GM23338 (cell line): ENCODE data around the gene TRIM25. TPM values are rescaled to one million over a fixed set of nuclear protein-coding genes. Genes with fewer than 3 reads are reported as not detected.

Experiments used
- ATAC-seq: fragments of 200-7000 bp; cut with Tn5 transposase; 3 replicates; pipeline ENCODE4 v1.9.1; 2020
- DNase-seq: peaks from one replicate; pipeline ENCODE4 v3.0.0-alpha.2; 2015; ENCODE audit warnings: low spot score
- H2AFZ ChIP-seq: fragments of 200-600 bp; sonication (generic); 2 replicates; pipeline ENCODE4 v1.8.0; 2016; ENCODE audit warnings: antibody characterized with exemption, mild to moderate bottlenecking, moderate library complexity
- H3F3A ChIP-seq: fragments of 200-600 bp; sonication (generic); replicated peaks from 2 replicates; pipeline ENCODE4 v1.8.0; 2017; ENCODE audit warnings: antibody characterized with exemption, mixed run types, low read depth
- H3K27ac ChIP-seq: fragments of 200-600 bp; sonication (generic); 2 replicates; pipeline ENCODE4 v1.6.1; 2016; ENCODE audit warnings: low read depth
- H3K27me3 ChIP-seq: fragments of 200-600 bp; sonication (generic); 2 replicates; pipeline ENCODE4 v1.8.0; 2016; ENCODE audit warnings: mild to moderate bottlenecking, mixed run types, moderate library complexity; ENCODE audit not compliant: insufficient read depth
- H3K36me3 ChIP-seq: fragments of 200-600 bp; sonication (generic); 2 replicates; pipeline ENCODE4 v1.8.0; 2016; ENCODE audit warnings: mild to moderate bottlenecking; ENCODE audit not compliant: insufficient read depth
- H3K4me1 ChIP-seq: fragments of 200-600 bp; sonication (generic); 2 replicates; pipeline ENCODE4 v1.8.0; 2016; ENCODE audit warnings: mild to moderate bottlenecking, moderate library complexity; ENCODE audit not compliant: insufficient read depth
- H3K4me2 ChIP-seq: fragments of 200-600 bp; sonication (generic); 2 replicates; pipeline ENCODE4 v1.7.1; 2017; ENCODE audit warnings: mixed run types
- H3K4me3 ChIP-seq: fragments of 200-600 bp; sonication (generic); 2 replicates; pipeline ENCODE4 v1.6.1; 2016; ENCODE audit warnings: mixed run types
- H3K79me2 ChIP-seq: fragments of 200-600 bp; sonication (generic); replicated peaks from 2 replicates; pipeline ENCODE4 v1.8.0; 2017; ENCODE audit warnings: mild to moderate bottlenecking; ENCODE audit not compliant: insufficient read depth
- H3K9me2 ChIP-seq: fragments of 200-600 bp; sonication (generic); 2 replicates; pipeline ENCODE4 v1.8.0; 2017; ENCODE audit not compliant: insufficient read depth
- H4K20me1 ChIP-seq: fragments of 200-600 bp; sonication (generic); replicated peaks from 2 replicates; pipeline ENCODE4 v1.8.0; 2017; ENCODE audit warnings: mild to moderate bottlenecking; ENCODE audit not compliant: insufficient read depth
- H3K27ac Mint-ChIP-seq: 2 replicates; pipeline ENCODE4 v1.8.0; 2020; ENCODE audit warnings: inconsistent platforms, mild to moderate bottlenecking, moderate library complexity, mixed read lengths
- H3K27me3 Mint-ChIP-seq: 3 replicates; pipeline ENCODE4 v1.8.0; 2022; ENCODE audit warnings: low read depth, mild to moderate bottlenecking, moderate library complexity, mixed read lengths, inconsistent platforms; ENCODE audit not compliant: insufficient read depth, poor library complexity
- H3K36me3 Mint-ChIP-seq: 3 replicates; pipeline ENCODE4 v1.8.0; 2021; ENCODE audit warnings: low read depth, mild to moderate bottlenecking, inconsistent platforms, moderate library complexity, mixed read lengths
- H3K4me1 Mint-ChIP-seq: 3 replicates; pipeline ENCODE4 v1.8.0; 2020; ENCODE audit warnings: mild to moderate bottlenecking, inconsistent platforms, mixed read lengths
- H3K4me3 Mint-ChIP-seq: 3 replicates; pipeline ENCODE4 v1.8.0; 2021; ENCODE audit warnings: moderate library complexity, mild to moderate bottlenecking, inconsistent platforms, mixed read lengths
- H3K9me3 Mint-ChIP-seq: 3 replicates; pipeline ENCODE4 v1.8.0; 2020; ENCODE audit warnings: moderate library complexity, mild to moderate bottlenecking, inconsistent platforms, mixed read lengths
- CREB1 ChIP-seq: fragments of 250-450 bp; sonication (Bioruptor Pico); IDR thresholded peaks from 2 replicates; pipeline ENCODE4 v1.5.0; 2020; ENCODE audit warnings: low read depth, mild to moderate bottlenecking, moderate library complexity
- EZH2 ChIP-seq: fragments of 200-600 bp; sonication (generic); IDR thresholded peaks from one replicate; pipeline ENCODE4 v1.8.0; 2017; ENCODE audit warnings: antibody characterized with exemption, mild to moderate bottlenecking, low read depth; ENCODE audit not compliant: unreplicated experiment
- EZH2phosphoT487 ChIP-seq: fragments of 200-600 bp; sonication (generic); IDR thresholded peaks from one replicate; pipeline ENCODE4 v1.8.1; 2018; ENCODE audit warnings: antibody characterized with exemption; ENCODE audit not compliant: unreplicated experiment
- JUNB ChIP-seq: IDR thresholded peaks from one replicate; pipeline ENCODE4 v1.6.1; 2016; ENCODE audit warnings: antibody characterized with exemption; ENCODE audit not compliant: unreplicated experiment
- NANOG ChIP-seq: IDR thresholded peaks from 2 replicates; pipeline ENCODE4 v1.6.1; 2016; ENCODE audit warnings: antibody characterized with exemption, borderline replicate concordance
- POLR2AphosphoS5 ChIP-seq: IDR thresholded peaks from 2 replicates; pipeline ENCODE4 v1.6.1; 2016; ENCODE audit warnings: antibody characterized with exemption, low read depth
- STAT1 ChIP-seq: IDR thresholded peaks from one replicate; pipeline ENCODE4 v1.6.1; 2016; ENCODE audit warnings: antibody characterized with exemption; ENCODE audit not compliant: unreplicated experiment
- ZNF331 ChIP-seq: fragments of 250-450 bp; sonication (Bioruptor Pico); IDR thresholded peaks from 2 replicates; pipeline ENCODE4 v1.5.0; 2020; ENCODE audit warnings: low read depth, mild to moderate bottlenecking, moderate library complexity
- polyA plus RNA-seq: library from polyadenylated mRNA; unstranded; fragments of >200 nt; fragmentation: Nextera tagmentation; extraction: Ambion mirVana; gene quantifications from 2 replicates; pipeline ENCODE4 v1.2.1, GENCODE V29; 2016
- total RNA-seq: library from RNA; depleted of rRNA; stranded (reverse); fragments of >200 nt; shearing (Covaris generic); gene quantifications from 2 replicates; pipeline ENCODE4 v1.2.3, GENCODE V29; 2014
- TF ChIP-seq, protein P1 (sequence below), 2 experiments: fragments of 200-600 bp in 1 of 2; sonication (generic) in 1 of 2; conservative IDR thresholded peaks; 2 replicates each; pipeline versions ENCODE4 v1.5.1 to v1.6.1; 2016 to 2017; ENCODE audit warnings: antibody characterized with exemption in 2 of 2, low read depth in 2 of 2, mild to moderate bottlenecking in 2 of 2, moderate library complexity in 1 of 2
- TF ChIP-seq, protein P2 (sequence below): IDR thresholded peaks from one replicate; pipeline ENCODE4 v1.6.1; 2018; ENCODE audit warnings: antibody characterized with exemption; ENCODE audit not compliant: unreplicated experiment
- TF ChIP-seq, protein P3 (sequence below): IDR thresholded peaks from 2 replicates; pipeline ENCODE4 v1.6.1; 2016; ENCODE audit warnings: antibody characterized with exemption

The TRIM25 gene
- total and polyA plus RNA-seq, 2 experiments from 2014 or later: 19.6 to 36.2 TPM

GRCh38 chr17:56918916-56919315 lies 5.1 kb upstream of the TRIM25 start:
- Mint-ChIP-seq H3K27ac (no peak overlapping the region), H3K4me1 (peaks cover 6% of the 10 kb centered on the region; the same call in 2 of the 3 replicates), H3K36me3 (no peaks in the 10 kb centered on the region; the same call in 2 of the 3 replicates), H3K9me3 (peaks cover under 1% of the 10 kb centered on the region; the same call in 1 of the 3 replicates), H3K27me3 (peaks cover 16% of the 10 kb centered on the region), H3K4me3 (no peak overlapping the region)
- no peak for ATAC-seq
- TF ChIP-seq CREB1 (CRISPR knock-in tag) (no peak), JUNB (no peak), NANOG (no peak), POLR2AphosphoS5 (no peak), EZH2phosphoT487 (no peak), ZNF331 (CRISPR knock-in tag) (no peak), EZH2 (no peak), STAT1 (no peak)
- TF ChIP-seq, protein P1, sequence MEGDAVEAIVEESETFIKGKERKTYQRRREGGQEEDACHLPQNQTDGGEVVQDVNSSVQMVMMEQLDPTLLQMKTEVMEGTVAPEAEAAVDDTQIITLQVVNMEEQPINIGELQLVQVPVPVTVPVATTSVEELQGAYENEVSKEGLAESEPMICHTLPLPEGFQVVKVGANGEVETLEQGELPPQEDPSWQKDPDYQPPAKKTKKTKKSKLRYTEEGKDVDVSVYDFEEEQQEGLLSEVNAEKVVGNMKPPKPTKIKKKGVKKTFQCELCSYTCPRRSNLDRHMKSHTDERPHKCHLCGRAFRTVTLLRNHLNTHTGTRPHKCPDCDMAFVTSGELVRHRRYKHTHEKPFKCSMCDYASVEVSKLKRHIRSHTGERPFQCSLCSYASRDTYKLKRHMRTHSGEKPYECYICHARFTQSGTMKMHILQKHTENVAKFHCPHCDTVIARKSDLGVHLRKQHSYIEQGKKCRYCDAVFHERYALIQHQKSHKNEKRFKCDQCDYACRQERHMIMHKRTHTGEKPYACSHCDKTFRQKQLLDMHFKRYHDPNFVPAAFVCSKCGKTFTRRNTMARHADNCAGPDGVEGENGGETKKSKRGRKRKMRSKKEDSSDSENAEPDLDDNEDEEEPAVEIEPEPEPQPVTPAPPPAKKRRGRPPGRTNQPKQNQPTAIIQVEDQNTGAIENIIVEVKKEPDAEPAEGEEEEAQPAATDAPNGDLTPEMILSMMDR (conservative IDR thresholded peaks at IDR 0.05; ENCODE audit: low read depth in 2 of 2): no peak
- TF ChIP-seq, protein P2, sequence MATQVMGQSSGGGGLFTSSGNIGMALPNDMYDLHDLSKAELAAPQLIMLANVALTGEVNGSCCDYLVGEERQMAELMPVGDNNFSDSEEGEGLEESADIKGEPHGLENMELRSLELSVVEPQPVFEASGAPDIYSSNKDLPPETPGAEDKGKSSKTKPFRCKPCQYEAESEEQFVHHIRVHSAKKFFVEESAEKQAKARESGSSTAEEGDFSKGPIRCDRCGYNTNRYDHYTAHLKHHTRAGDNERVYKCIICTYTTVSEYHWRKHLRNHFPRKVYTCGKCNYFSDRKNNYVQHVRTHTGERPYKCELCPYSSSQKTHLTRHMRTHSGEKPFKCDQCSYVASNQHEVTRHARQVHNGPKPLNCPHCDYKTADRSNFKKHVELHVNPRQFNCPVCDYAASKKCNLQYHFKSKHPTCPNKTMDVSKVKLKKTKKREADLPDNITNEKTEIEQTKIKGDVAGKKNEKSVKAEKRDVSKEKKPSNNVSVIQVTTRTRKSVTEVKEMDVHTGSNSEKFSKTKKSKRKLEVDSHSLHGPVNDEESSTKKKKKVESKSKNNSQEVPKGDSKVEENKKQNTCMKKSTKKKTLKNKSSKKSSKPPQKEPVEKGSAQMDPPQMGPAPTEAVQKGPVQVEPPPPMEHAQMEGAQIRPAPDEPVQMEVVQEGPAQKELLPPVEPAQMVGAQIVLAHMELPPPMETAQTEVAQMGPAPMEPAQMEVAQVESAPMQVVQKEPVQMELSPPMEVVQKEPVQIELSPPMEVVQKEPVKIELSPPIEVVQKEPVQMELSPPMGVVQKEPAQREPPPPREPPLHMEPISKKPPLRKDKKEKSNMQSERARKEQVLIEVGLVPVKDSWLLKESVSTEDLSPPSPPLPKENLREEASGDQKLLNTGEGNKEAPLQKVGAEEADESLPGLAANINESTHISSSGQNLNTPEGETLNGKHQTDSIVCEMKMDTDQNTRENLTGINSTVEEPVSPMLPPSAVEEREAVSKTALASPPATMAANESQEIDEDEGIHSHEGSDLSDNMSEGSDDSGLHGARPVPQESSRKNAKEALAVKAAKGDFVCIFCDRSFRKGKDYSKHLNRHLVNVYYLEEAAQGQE: no peak
- TF ChIP-seq, protein P3, sequence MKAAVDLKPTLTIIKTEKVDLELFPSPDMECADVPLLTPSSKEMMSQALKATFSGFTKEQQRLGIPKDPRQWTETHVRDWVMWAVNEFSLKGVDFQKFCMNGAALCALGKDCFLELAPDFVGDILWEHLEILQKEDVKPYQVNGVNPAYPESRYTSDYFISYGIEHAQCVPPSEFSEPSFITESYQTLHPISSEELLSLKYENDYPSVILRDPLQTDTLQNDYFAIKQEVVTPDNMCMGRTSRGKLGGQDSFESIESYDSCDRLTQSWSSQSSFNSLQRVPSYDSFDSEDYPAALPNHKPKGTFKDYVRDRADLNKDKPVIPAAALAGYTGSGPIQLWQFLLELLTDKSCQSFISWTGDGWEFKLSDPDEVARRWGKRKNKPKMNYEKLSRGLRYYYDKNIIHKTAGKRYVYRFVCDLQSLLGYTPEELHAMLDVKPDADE: no peak
- no peak overlapping the region for H3K27ac ChIP-seq
- peaks cover 8% of the 10 kb centered on the region for H3K4me1 ChIP-seq
- DNase-seq: no peak
- H3K4me2 ChIP-seq: no peak overlapping the region
- H4K20me1 ChIP-seq: no peaks in the 10 kb centered on the region
- no peak overlapping the region for H2AFZ ChIP-seq
- no peaks in the 10 kb centered on the region for H3F3A ChIP-seq
- H3K9me2 ChIP-seq: 0 out of 2 replicates have a peak, but pooled peaks cover 3% of the 10 kb centered on the region
- H3K4me3 ChIP-seq: no peak overlapping the region
- no peaks in the 10 kb centered on the region for H3K79me2 ChIP-seq
- peaks cover 20% of the 10 kb centered on the region for H3K27me3 ChIP-seq
- no peaks in the 10 kb centered on the region for H3K36me3 ChIP-seq
